Measurements from ENCODE around the gene DLG1. TPM values are rescaled to one million over a fixed set of nuclear protein-coding genes. Genes with fewer than 3 reads are reported as not detected.
"Not testable (repeated sequence)": the region's sequence is repeated elsewhere in the genome, so short reads cannot be mapped to it uniquely, and the experiment has no call there.

Gene DLG1
- total and polyA plus RNA-seq, 2 donors from 2014 or later = 19.4 to 101 TPM

GRCh38 chr3:197202694-197203093, 95.7 kb downstream of the DLG1 start:
- intact Hi-C loops (cut with DNase I) = no loop called here
- TF ChIP-seq CTCF (IDR thresholded peaks at IDR 0.05; ENCODE audit: borderline replicate concordance, extremely low read depth, insufficient read depth) = no peak
- no peaks in the 10 kb centered on the region for H3K9me3 ChIP-seq (ENCODE audit: control insufficient read depth in 2 of 3, insufficient read depth in 1 of 3, low read length in 3 of 3)
- DNase-seq (no peak), FAIRE-seq (no peak)
- H3K27ac ChIP-seq (ENCODE audit: low read depth in 2 of 2, low read length in 2 of 2) = no peak overlapping the region
- H3K4me1 ChIP-seq (ENCODE audit: control insufficient read depth in 2 of 3, insufficient read depth in 2 of 3, low read depth in 1 of 3, low read length in 3 of 3) = peaks cover 0 to 5% (median 0%) of the 10 kb centered on the region in 3 donors
- H3K4me3 ChIP-seq (ENCODE audit: low read length in 3 of 3) = no peak overlapping the region
- H3K36me3 ChIP-seq (ENCODE audit: control insufficient read depth in 2 of 3, insufficient read depth in 3 of 3, low read length in 3 of 3) = no peaks in the 10 kb centered on the region
- H3K27me3 ChIP-seq (ENCODE audit: control insufficient read depth, insufficient read depth, low read length) = no peaks in the 10 kb centered on the region
- H3K9ac ChIP-seq (ENCODE audit: low read length in 3 of 3) = no peak overlapping the region

- Histone ChIP-seq H3K36me3 (ENCODE audit: control insufficient read depth in 2 of 3, insufficient read depth in 3 of 3, low read length in 3 of 3) (no peaks in the 10 kb centered on the region), H3K4me1 (ENCODE audit: control insufficient read depth in 2 of 3, insufficient read depth in 2 of 3, low read depth in 1 of 3, low read length in 3 of 3) (peaks cover 0 to 5% (median 0%) of the 10 kb centered on the region in 3 donors), H3K27me3 (ENCODE audit: control insufficient read depth, insufficient read depth, low read length) (no peaks in the 10 kb centered on the region), H3K9ac (ENCODE audit: low read length in 3 of 3) (no peak overlapping the region), H3K27ac (ENCODE audit: low read depth in 2 of 2, low read length in 2 of 2) (no peak overlapping the region), H3K4me3 (ENCODE audit: low read length in 3 of 3) (no peak overlapping the region), H3K9me3 (ENCODE audit: control insufficient read depth in 2 of 3, insufficient read depth in 1 of 3, low read length in 3 of 3) (no peaks in the 10 kb centered on the region)
- DNase-seq (no peak), FAIRE-seq (no peak)
- intact Hi-C loops (cut with DNase I) = no loop called here
- TF ChIP-seq CTCF (IDR thresholded peaks at IDR 0.05; ENCODE audit: borderline replicate concordance, extremely low read depth, insufficient read depth) = no peak
Observed at GRCh38 chr3:197201791-197202452, 96.5 kb downstream of the DLG1 start.

- H3K4me3 ChIP-seq (ENCODE audit: low read length in 3 of 3); H3K9me3 ChIP-seq (ENCODE audit: control insufficient read depth in 2 of 3, insufficient read depth in 1 of 3, low read length in 3 of 3); H3K4me1 ChIP-seq (ENCODE audit: control insufficient read depth in 2 of 3, insufficient read depth in 2 of 3, low read depth in 1 of 3, low read length in 3 of 3); H3K27me3 ChIP-seq (ENCODE audit: control insufficient read depth, insufficient read depth, low read length); H3K36me3 ChIP-seq (ENCODE audit: control insufficient read depth in 2 of 3, insufficient read depth in 3 of 3, low read length in 3 of 3); FAIRE-seq; H3K9ac ChIP-seq (ENCODE audit: low read length in 3 of 3); intact Hi-C loops (cut with DNase I); H3K27ac ChIP-seq (ENCODE audit: low read depth in 2 of 2, low read length in 2 of 2): not testable (repeated sequence)
- DNase-seq = peak in 1 of 5 donors; percentile 53
Observed at GRCh38 chr3:197200856-197201255, 97.6 kb downstream of the DLG1 start.

GRCh38 chr3:197197334-197197733, 101.1 kb downstream of the DLG1 start:
- TF ChIP-seq CTCF (IDR thresholded peaks at IDR 0.05; ENCODE audit: borderline replicate concordance, extremely low read depth, insufficient read depth) = no peak
- no peaks in the 10 kb centered on the region for H3K9me3 ChIP-seq (ENCODE audit: control insufficient read depth in 2 of 3, insufficient read depth in 1 of 3, low read length in 3 of 3)
- FAIRE-seq (no peak), DNase-seq (no peak)
- no peaks in the 10 kb centered on the region for H3K4me1 ChIP-seq (ENCODE audit: control insufficient read depth in 2 of 3, insufficient read depth in 2 of 3, low read depth in 1 of 3, low read length in 3 of 3)
- H3K9ac ChIP-seq (ENCODE audit: low read length in 3 of 3) = no peak overlapping the region
- intact Hi-C loops (cut with DNase I) = no loop called here
- H3K4me3 ChIP-seq (ENCODE audit: low read length in 3 of 3) = no peak overlapping the region
- no peak overlapping the region for H3K27ac ChIP-seq (ENCODE audit: low read depth in 2 of 2, low read length in 2 of 2)
- H3K36me3 ChIP-seq (ENCODE audit: control insufficient read depth in 2 of 3, insufficient read depth in 3 of 3, low read length in 3 of 3) = no peaks in the 10 kb centered on the region
- no peaks in the 10 kb centered on the region for H3K27me3 ChIP-seq (ENCODE audit: control insufficient read depth, insufficient read depth, low read length)
